ENCODE results near the gene MSRB3.

DNA sequence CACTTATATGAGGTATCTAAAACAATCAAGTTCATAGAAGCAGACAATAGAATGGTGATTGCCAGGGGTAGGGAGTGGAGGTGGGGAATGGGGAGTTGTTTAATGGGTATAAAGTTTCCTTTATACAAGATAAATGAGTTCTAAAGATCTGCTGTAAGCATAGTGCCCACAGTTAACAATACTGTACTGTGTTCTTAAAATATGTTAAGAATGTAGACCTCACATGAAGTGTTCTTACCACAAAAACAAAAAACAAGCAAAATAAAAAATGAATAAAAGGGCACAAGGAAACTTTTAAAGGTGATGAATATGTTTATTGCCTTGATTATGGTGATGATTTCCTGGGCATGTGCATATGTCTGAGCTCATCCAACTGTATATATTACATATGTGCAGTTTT lies 211.8 kb downstream of the MSRB3 start:
- TF ChIP-seq POLR2A (IDR thresholded peaks at IDR 0.05), result no peak
- TF ChIP-seq, protein P1, sequence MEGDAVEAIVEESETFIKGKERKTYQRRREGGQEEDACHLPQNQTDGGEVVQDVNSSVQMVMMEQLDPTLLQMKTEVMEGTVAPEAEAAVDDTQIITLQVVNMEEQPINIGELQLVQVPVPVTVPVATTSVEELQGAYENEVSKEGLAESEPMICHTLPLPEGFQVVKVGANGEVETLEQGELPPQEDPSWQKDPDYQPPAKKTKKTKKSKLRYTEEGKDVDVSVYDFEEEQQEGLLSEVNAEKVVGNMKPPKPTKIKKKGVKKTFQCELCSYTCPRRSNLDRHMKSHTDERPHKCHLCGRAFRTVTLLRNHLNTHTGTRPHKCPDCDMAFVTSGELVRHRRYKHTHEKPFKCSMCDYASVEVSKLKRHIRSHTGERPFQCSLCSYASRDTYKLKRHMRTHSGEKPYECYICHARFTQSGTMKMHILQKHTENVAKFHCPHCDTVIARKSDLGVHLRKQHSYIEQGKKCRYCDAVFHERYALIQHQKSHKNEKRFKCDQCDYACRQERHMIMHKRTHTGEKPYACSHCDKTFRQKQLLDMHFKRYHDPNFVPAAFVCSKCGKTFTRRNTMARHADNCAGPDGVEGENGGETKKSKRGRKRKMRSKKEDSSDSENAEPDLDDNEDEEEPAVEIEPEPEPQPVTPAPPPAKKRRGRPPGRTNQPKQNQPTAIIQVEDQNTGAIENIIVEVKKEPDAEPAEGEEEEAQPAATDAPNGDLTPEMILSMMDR (IDR thresholded peaks at IDR 0.05), result no peak

All from esophagus squamous epithelium (tissue), 4 donors.